Liver (tissue), 9 donors: ENCODE results near the gene THSD4. TPM values are rescaled to one million over a fixed set of nuclear protein-coding genes. Genes with fewer than 3 reads are reported as not detected.

ENCODE experiments used
- DNase-seq: peaks from one replicate; pipeline ENCODE4 v3.0.0-alpha.2; 2017; ENCODE audit warnings: low spot score
- H3K27ac ChIP-seq, 2 donors: one replicate each; pipeline ENCODE4 v1.7.0; 2013; ENCODE audit warnings: inconsistent platforms in 2 of 2, low read length in 2 of 2, control low read depth in 1 of 2, low read depth in 1 of 2, mild to moderate bottlenecking in 1 of 2
- H3K27me3 ChIP-seq, 4 donors: one replicate each; pipeline versions ENCODE4 v1.6.1 to v1.7.0; 2013; ENCODE audit warnings: low read length in 3 of 4, inconsistent platforms in 1 of 4, mild to moderate bottlenecking in 1 of 4, moderate library complexity in 1 of 4; ENCODE audit not compliant: control insufficient read depth in 4 of 4, insufficient read depth in 4 of 4
- H3K36me3 ChIP-seq, 4 donors: one replicate each; pipeline versions ENCODE4 v1.6.1 to v1.7.0; 2013; ENCODE audit warnings: low read length in 3 of 4, mild to moderate bottlenecking in 3 of 4, low read depth in 1 of 4, moderate library complexity in 1 of 4; ENCODE audit not compliant: control insufficient read depth in 4 of 4, insufficient read depth in 3 of 4
- H3K4me1 ChIP-seq, 4 donors: one replicate each; pipeline versions ENCODE4 v1.6.1 to v1.7.0; 2013; ENCODE audit warnings: low read length in 3 of 4, mild to moderate bottlenecking in 3 of 4, moderate library complexity in 1 of 4; ENCODE audit not compliant: control insufficient read depth in 4 of 4, insufficient read depth in 4 of 4
- H3K4me3 ChIP-seq, 3 donors: one replicate each; pipeline versions ENCODE4 v1.6.1 to v1.7.0; 2013; ENCODE audit warnings: low read length in 3 of 3, control low read depth in 1 of 3, low read depth in 1 of 3, mild to moderate bottlenecking in 1 of 3
- H3K9ac ChIP-seq, 2 donors: one replicate each; pipeline ENCODE4 v1.7.0; 2013; ENCODE audit warnings: low read length in 2 of 2, mild to moderate bottlenecking in 2 of 2, moderate library complexity in 2 of 2, control low read depth in 1 of 2, low read depth in 1 of 2
- H3K9me3 ChIP-seq, 4 donors: one replicate each; pipeline versions ENCODE4 v1.6.1 to v1.7.0; 2013; ENCODE audit warnings: low read length in 3 of 4; ENCODE audit not compliant: control insufficient read depth in 4 of 4
- ATF3 ChIP-seq: IDR thresholded peaks from 2 replicates; pipeline ENCODE4 v1.6.1; 2016; ENCODE audit warnings: antibody characterized with exemption
- CTCF ChIP-seq: fragments of 150-350 bp; IDR thresholded peaks from 2 replicates; pipeline ENCODE4 v1.5.1; 2017; ENCODE audit warnings: improper control_type of control experiment, low read depth, low read length; ENCODE audit not compliant: missing input control
- EGR1 ChIP-seq, 2 donors: IDR thresholded peaks; 2 replicates each; pipeline ENCODE4 v1.6.1; 2016 to 2018; ENCODE audit warnings: antibody characterized with exemption in 2 of 2, low read depth in 2 of 2
- FOXA1 ChIP-seq: IDR thresholded peaks from 2 replicates; pipeline ENCODE4 v1.6.1; 2016; ENCODE audit warnings: antibody characterized with exemption
- GABPA ChIP-seq, 2 donors: IDR thresholded peaks in 1 of 2; conservative IDR thresholded peaks in 1 of 2; 2 replicates each; pipeline ENCODE4 v1.6.1; 2016; ENCODE audit warnings: antibody characterized with exemption in 2 of 2, mild to moderate bottlenecking in 1 of 2, moderate library complexity in 1 of 2
- HNF4A ChIP-seq, 2 donors: conservative IDR thresholded peaks; 2 replicates each; pipeline ENCODE4 v1.6.1; 2016; ENCODE audit warnings: antibody characterized with exemption in 2 of 2, mild to moderate bottlenecking in 2 of 2
- HNF4G ChIP-seq: IDR thresholded peaks from 2 replicates; pipeline ENCODE4 v1.6.1; 2016; ENCODE audit warnings: antibody characterized with exemption
- JUND ChIP-seq, 2 donors: IDR thresholded peaks; 2 replicates each; pipeline ENCODE4 v1.6.1; 2016; ENCODE audit warnings: antibody characterized with exemption in 2 of 2
- MAX ChIP-seq: IDR thresholded peaks from 2 replicates; pipeline ENCODE4 v1.6.1; 2016; ENCODE audit warnings: antibody characterized with exemption
- RAD21 ChIP-seq, 2 donors: IDR thresholded peaks; 2 replicates each; pipeline ENCODE4 v1.6.1; 2016; ENCODE audit warnings: antibody characterized with exemption in 2 of 2, mild to moderate bottlenecking in 2 of 2
- REST ChIP-seq: IDR thresholded peaks from 2 replicates; pipeline ENCODE4 v1.6.1; 2016; ENCODE audit warnings: antibody characterized with exemption, mild to moderate bottlenecking
- RXRA ChIP-seq, 2 donors: IDR thresholded peaks; 2 replicates each; pipeline ENCODE4 v1.6.1; 2017 to 2018; ENCODE audit warnings: antibody characterized with exemption in 2 of 2, mild to moderate bottlenecking in 1 of 2
- SP1 ChIP-seq: IDR thresholded peaks from 2 replicates; pipeline ENCODE4 v1.6.1; 2018; ENCODE audit warnings: antibody characterized with exemption, mild to moderate bottlenecking
- TAF1 ChIP-seq: conservative IDR thresholded peaks from 2 replicates; pipeline ENCODE4 v1.6.1; 2016; ENCODE audit warnings: antibody characterized with exemption, mild to moderate bottlenecking
- YY1 ChIP-seq: IDR thresholded peaks from 2 replicates; pipeline ENCODE4 v1.6.1; 2016; ENCODE audit warnings: antibody characterized with exemption, mild to moderate bottlenecking
- WGBS: extraction: QIAGEN DNeasy Blood & Tissue Kit; methylation state at CpG from one replicate; pipeline ENCODE4 v1.1.7; 2013; 5-methylcytosine and 5-hydroxymethylcytosine counted together
- polyA plus RNA-seq, 2 donors: library from polyadenylated mRNA; stranded (reverse) in 1 of 2; unstranded in 1 of 2; fragments of 200-250 nt in 1 of 2; fragments of >200 nt in 1 of 2; fragmentation: Nextera tagmentation in 1 of 2; extraction: Ambion mirVana in 1 of 2; gene quantifications; one replicate each; pipeline versions ENCODE4 v1.2.1 to v1.2.3, GENCODE V29; 2013 to 2015
- total RNA-seq, 2 donors: library from RNA; depleted of rRNA; stranded (reverse); fragments of >200 nt; gene quantifications; one replicate each; pipeline ENCODE4 v1.2.3, GENCODE V29; 2014
- donor health status: healthy.
- donor health status: healthy.
- donor health status: healthy.
- donor health status: healthy.
- donor health status: healthy.

Gene THSD4
- total and polyA plus RNA-seq, 4 donors: 0.23 to 11.5 (median 1.9) TPM

- no peak overlapping the region for H3K9ac ChIP-seq
- no peaks in the 10 kb centered on the region for H3K27me3 ChIP-seq
- peaks cover 0 to 3% (median 0%) of the 10 kb centered on the region in 4 donors for H3K4me1 ChIP-seq
- H3K9me3 ChIP-seq: no peaks in the 10 kb centered on the region
- DNase-seq: no peak
- no peak for TF ChIP-seq TAF1
- no peak for TF ChIP-seq ATF3
- no peak for TF ChIP-seq GABPA (IDR thresholded peaks at IDR 0.05 in 1 of 2, conservative IDR thresholded peaks at IDR 0.05 in 1 of 2)
- no peak for TF ChIP-seq RXRA (IDR thresholded peaks at IDR 0.05)
- TF ChIP-seq MAX: no peak
- no peak for TF ChIP-seq FOXA1
- TF ChIP-seq HNF4G: no peak
- TF ChIP-seq EGR1 (IDR thresholded peaks at IDR 0.05; ENCODE audit: low read depth in 2 of 2): no peak
- no peak for TF ChIP-seq JUND (IDR thresholded peaks at IDR 0.05)
- H3K36me3 ChIP-seq: no peaks in the 10 kb centered on the region
- no peak overlapping the region for H3K4me3 ChIP-seq
- WGBS: 92% methylated on average over 5 of the region's 5 CpGs
- no peak overlapping the region for H3K27ac ChIP-seq
Observed at GRCh38 chr15:71345186-71345585, 229.9 kb downstream of the THSD4 start.

GRCh38 chr15:71346464-71346863, 231.2 kb downstream of the THSD4 start:
- 93% methylated on average over 5 of the region's 5 CpGs for WGBS
- no peak for TF ChIP-seq RAD21 (IDR thresholded peaks at IDR 0.05)
- TF ChIP-seq JUND (IDR thresholded peaks at IDR 0.05): no peak
- no peak for TF ChIP-seq ATF3
- TF ChIP-seq MAX: no peak
- no peak for TF ChIP-seq SP1
- no peak for TF ChIP-seq GABPA (IDR thresholded peaks at IDR 0.05 in 1 of 2, conservative IDR thresholded peaks at IDR 0.05 in 1 of 2)
- TF ChIP-seq CTCF: no peak
- no peak for TF ChIP-seq YY1
- Histone ChIP-seq H3K9ac (no peak overlapping the region), H3K9me3 (no peaks in the 10 kb centered on the region), H3K27me3 (no peaks in the 10 kb centered on the region), H3K4me1 (peaks cover 0 to 3% (median 0%) of the 10 kb centered on the region in 4 donors), H3K4me3 (no peak overlapping the region), H3K27ac (no peak overlapping the region), H3K36me3 (no peaks in the 10 kb centered on the region)
- DNase-seq: no peak

GRCh38 chr15:71348597-71348996, 233.3 kb downstream of the THSD4 start:
- no peak for DNase-seq
- WGBS: 97% methylated on average over 1 of the region's 1 CpG
- TF ChIP-seq MAX (no peak), HNF4A (conservative IDR thresholded peaks at IDR 0.05) (no peak), ATF3 (no peak), TAF1 (no peak), EGR1 (IDR thresholded peaks at IDR 0.05; ENCODE audit: low read depth in 2 of 2) (no peak), YY1 (no peak), HNF4G (no peak), REST (no peak), CTCF (no peak)
- H3K4me1 ChIP-seq: peaks cover 0 to 6% (median 2%) of the 10 kb centered on the region in 4 donors
- H3K36me3 ChIP-seq: peaks cover 0 to 3% (median 0%) of the 10 kb centered on the region in 4 donors
- H3K9me3 ChIP-seq: no peaks in the 10 kb centered on the region
- no peaks in the 10 kb centered on the region for H3K27me3 ChIP-seq
- no peak overlapping the region for H3K9ac ChIP-seq
- no peak overlapping the region for H3K4me3 ChIP-seq
- H3K27ac ChIP-seq: no peak overlapping the region
